ENCODE measurements around the gene EPHA8.

DNA sequence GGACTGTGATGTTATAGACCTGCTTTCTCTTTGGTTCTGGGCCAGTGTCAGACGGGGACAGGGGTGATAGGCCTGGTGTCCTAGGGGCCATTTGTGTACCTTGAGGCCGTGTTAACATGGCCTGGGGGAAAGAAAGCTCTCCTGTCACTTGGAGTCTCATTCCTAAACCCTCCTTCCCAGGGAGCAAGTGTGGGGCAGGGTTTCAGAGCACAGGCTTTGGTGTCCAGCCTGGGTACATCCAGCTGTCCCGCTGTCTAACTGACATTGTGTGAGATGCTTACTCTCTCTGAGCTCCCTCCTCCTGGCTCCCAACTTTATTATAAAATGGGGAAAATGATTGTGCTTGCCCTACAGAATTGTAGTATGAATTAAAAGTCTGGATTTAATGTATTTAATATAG is 32.6 kb upstream of the EPHA8 start:
- TF ChIP-seq, protein P1, sequence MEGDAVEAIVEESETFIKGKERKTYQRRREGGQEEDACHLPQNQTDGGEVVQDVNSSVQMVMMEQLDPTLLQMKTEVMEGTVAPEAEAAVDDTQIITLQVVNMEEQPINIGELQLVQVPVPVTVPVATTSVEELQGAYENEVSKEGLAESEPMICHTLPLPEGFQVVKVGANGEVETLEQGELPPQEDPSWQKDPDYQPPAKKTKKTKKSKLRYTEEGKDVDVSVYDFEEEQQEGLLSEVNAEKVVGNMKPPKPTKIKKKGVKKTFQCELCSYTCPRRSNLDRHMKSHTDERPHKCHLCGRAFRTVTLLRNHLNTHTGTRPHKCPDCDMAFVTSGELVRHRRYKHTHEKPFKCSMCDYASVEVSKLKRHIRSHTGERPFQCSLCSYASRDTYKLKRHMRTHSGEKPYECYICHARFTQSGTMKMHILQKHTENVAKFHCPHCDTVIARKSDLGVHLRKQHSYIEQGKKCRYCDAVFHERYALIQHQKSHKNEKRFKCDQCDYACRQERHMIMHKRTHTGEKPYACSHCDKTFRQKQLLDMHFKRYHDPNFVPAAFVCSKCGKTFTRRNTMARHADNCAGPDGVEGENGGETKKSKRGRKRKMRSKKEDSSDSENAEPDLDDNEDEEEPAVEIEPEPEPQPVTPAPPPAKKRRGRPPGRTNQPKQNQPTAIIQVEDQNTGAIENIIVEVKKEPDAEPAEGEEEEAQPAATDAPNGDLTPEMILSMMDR (IDR thresholded peaks at IDR 0.05): no peak
- TF ChIP-seq NFYB (CRISPR knock-in tag; conservative IDR thresholded peaks at IDR 0.05; ENCODE audit: low read depth) (no peak), FOXJ3 (CRISPR knock-in tag; IDR thresholded peaks at IDR 0.05; ENCODE audit: borderline replicate concordance) (no peak)
- TF ChIP-seq, protein P2, sequence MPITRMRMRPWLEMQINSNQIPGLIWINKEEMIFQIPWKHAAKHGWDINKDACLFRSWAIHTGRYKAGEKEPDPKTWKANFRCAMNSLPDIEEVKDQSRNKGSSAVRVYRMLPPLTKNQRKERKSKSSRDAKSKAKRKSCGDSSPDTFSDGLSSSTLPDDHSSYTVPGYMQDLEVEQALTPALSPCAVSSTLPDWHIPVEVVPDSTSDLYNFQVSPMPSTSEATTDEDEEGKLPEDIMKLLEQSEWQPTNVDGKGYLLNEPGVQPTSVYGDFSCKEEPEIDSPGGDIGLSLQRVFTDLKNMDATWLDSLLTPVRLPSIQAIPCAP (CRISPR knock-in tag; IDR thresholded peaks at IDR 0.05): no peak
